Neural cell (in vitro differentiated cells): ENCODE measurements around the gene TMEM117. TPM values are rescaled to one million over a fixed set of nuclear protein-coding genes. Genes with fewer than 3 reads are reported as not detected.

ENCODE experiments used
- H2AFZ ChIP-seq: fragments of 200-600, 300-800 bp; sonication (generic), shearing (Covaris generic); 2 replicates; pipeline ENCODE4 v1.6.0; 2014; ENCODE audit warnings: low read depth, mild to moderate bottlenecking, antibody characterized with exemption, low read length, moderate library complexity
- H3F3A ChIP-seq: fragments of 200-600 bp; shearing (Covaris generic); 2 replicates; pipeline ENCODE4 v1.6.1; 2016; ENCODE audit warnings: mild to moderate bottlenecking, moderate library complexity, mixed read lengths, antibody characterized with exemption, low read length; ENCODE audit not compliant: insufficient read depth, poor library complexity, severe bottlenecking
- H3K27ac ChIP-seq: fragments of 200-600, 300-800 bp; sonication (generic), shearing (Covaris generic); 2 replicates; pipeline ENCODE4 v1.5.1; 2014; ENCODE audit warnings: mild to moderate bottlenecking, low read length, moderate library complexity
- H3K27me3 ChIP-seq: fragments of 300-800, 200-600 bp; sonication (generic), shearing (Covaris generic); 2 replicates; pipeline ENCODE4 v1.6.0; 2014; ENCODE audit warnings: mild to moderate bottlenecking, low read depth, low read length, moderate library complexity; ENCODE audit not compliant: insufficient read depth
- H3K36me3 ChIP-seq: fragments of 300-800, 200-600 bp; sonication (generic), shearing (Covaris generic); 2 replicates; pipeline ENCODE4 v1.5.1; 2014; ENCODE audit warnings: mild to moderate bottlenecking, antibody characterized with exemption, low read length, moderate library complexity; ENCODE audit not compliant: insufficient read depth
- H3K4me2 ChIP-seq: fragments of 300-800, 200-600 bp; sonication (generic), shearing (Covaris generic); 2 replicates; pipeline ENCODE4 v1.6.0; 2014; ENCODE audit warnings: mild to moderate bottlenecking, low read length
- H3K4me3 ChIP-seq: fragments of 300-800, 200-600 bp; sonication (generic), shearing (Covaris generic); 2 replicates; pipeline ENCODE4 v1.5.1; 2014; ENCODE audit warnings: mild to moderate bottlenecking, low read length, moderate library complexity
- H3K79me2 ChIP-seq: fragments of 200-600 bp; shearing (Covaris generic); replicated peaks from 2 replicates; pipeline ENCODE4 v1.6.0; 2014; ENCODE audit warnings: mild to moderate bottlenecking, low read length, moderate library complexity; ENCODE audit not compliant: insufficient read depth
- H3K9ac ChIP-seq: fragments of 300-800, 200-600 bp; sonication (generic), shearing (Covaris generic); 2 replicates; pipeline ENCODE4 v1.6.1; 2016; ENCODE audit warnings: mild to moderate bottlenecking, low read length, mixed read lengths
- H3K9me2 ChIP-seq: fragments of 200-600 bp; shearing (Covaris generic); 2 replicates; pipeline ENCODE4 v1.6.1; 2016; ENCODE audit warnings: mild to moderate bottlenecking, low read length, mixed read lengths; ENCODE audit not compliant: insufficient read depth
- H3K9me3 ChIP-seq: fragments of 200-600, 300-800 bp; sonication (generic), shearing (Covaris generic); 2 replicates; pipeline ENCODE4 v1.6.1; 2016; ENCODE audit warnings: mild to moderate bottlenecking, mixed run types, low read length, moderate library complexity, mixed read lengths
- H4K20me1 ChIP-seq: fragments of 200-600 bp; shearing (Covaris generic); 2 replicates; pipeline ENCODE4 v1.6.1; 2016; ENCODE audit warnings: mild to moderate bottlenecking, mixed run types; ENCODE audit not compliant: insufficient read depth
- CTCF ChIP-seq: fragments of 450-650 bp; IDR thresholded peaks from 2 replicates; pipeline ENCODE4 v1.5.1; 2014; ENCODE audit warnings: antibody characterized with exemption, mild to moderate bottlenecking, moderate library complexity; ENCODE audit not compliant: poor library complexity, severe bottlenecking
- EP300 ChIP-seq: fragments of 450-650 bp; conservative IDR thresholded peaks from 2 replicates; pipeline ENCODE4 v1.6.1; 2014; ENCODE audit warnings: antibody characterized with exemption, mild to moderate bottlenecking, moderate library complexity; ENCODE audit not compliant: poor library complexity, severe bottlenecking
- EZH2 ChIP-seq: fragments of 200-600, 300-800 bp; shearing (Covaris generic), sonication (generic); IDR thresholded peaks from 2 replicates; pipeline ENCODE4 v1.6.1; 2014; ENCODE audit warnings: antibody characterized with exemption, low read length, borderline replicate concordance, mild to moderate bottlenecking; ENCODE audit not compliant: insufficient read depth, poor library complexity, severe bottlenecking
- MXI1 ChIP-seq: fragments of 450-650 bp; conservative IDR thresholded peaks from 2 replicates; pipeline ENCODE4 v1.6.1; 2014; ENCODE audit warnings: antibody characterized with exemption, mild to moderate bottlenecking; ENCODE audit not compliant: poor library complexity, severe bottlenecking
- POLR2AphosphoS5 ChIP-seq: IDR thresholded peaks from 2 replicates; pipeline ENCODE4 v1.6.1; 2012
- RAD21 ChIP-seq: fragments of 450-650 bp; conservative IDR thresholded peaks from 2 replicates; pipeline ENCODE4 v1.6.1; 2014; ENCODE audit warnings: antibody characterized with exemption, mild to moderate bottlenecking, moderate library complexity
- REST ChIP-seq: IDR thresholded peaks from 2 replicates; pipeline ENCODE4 v1.6.1; 2012; ENCODE audit warnings: borderline replicate concordance
- SMC3 ChIP-seq: fragments of 450-650 bp; conservative IDR thresholded peaks from 2 replicates; pipeline ENCODE4 v1.6.1; 2014; ENCODE audit warnings: antibody characterized with exemption, mild to moderate bottlenecking, moderate library complexity; ENCODE audit not compliant: poor library complexity
- TAF1 ChIP-seq: IDR thresholded peaks from 2 replicates; pipeline ENCODE4 v1.6.1; 2012; ENCODE audit warnings: low read depth
- polyA plus RNA-seq: library from polyadenylated mRNA; depleted of rRNA; stranded (reverse); fragments of >200 nt; gene quantifications from 2 replicates; pipeline ENCODE4 v1.2.3, GENCODE V29; 2014

Gene TMEM117
- polyA plus RNA-seq, 1 donor from 2014 or later, result 5.3 TPM

GRCh38 chr12:43988838-43989560, 153.1 kb downstream of the TMEM117 start:
- H3F3A ChIP-seq, result no peaks in the 10 kb centered on the region
- H3K4me3 ChIP-seq, result no peak overlapping the region
- TF ChIP-seq EP300, result no peak
- no peak for TF ChIP-seq RAD21
- TF ChIP-seq POLR2AphosphoS5, result no peak
- no peak for TF ChIP-seq TAF1
- no peak for TF ChIP-seq EZH2
- no peak for TF ChIP-seq REST
- TF ChIP-seq MXI1, result no peak
- no peak for TF ChIP-seq CTCF
- no peak for TF ChIP-seq SMC3
- H3K79me2 ChIP-seq, result no peaks in the 10 kb centered on the region
- no peaks in the 10 kb centered on the region for H3K9me3 ChIP-seq
- no peak overlapping the region for H3K27ac ChIP-seq
- H3K4me2 ChIP-seq, result no peak overlapping the region
- no peak overlapping the region for H3K9ac ChIP-seq
- no peaks in the 10 kb centered on the region for H3K9me2 ChIP-seq
- no peaks in the 10 kb centered on the region for H3K27me3 ChIP-seq
- H4K20me1 ChIP-seq, result no peaks in the 10 kb centered on the region
- no peak overlapping the region for H2AFZ ChIP-seq
- H3K36me3 ChIP-seq, result no peaks in the 10 kb centered on the region

- no peak overlapping the region for H3K4me3 ChIP-seq
- no peaks in the 10 kb centered on the region for H3K27me3 ChIP-seq
- TF ChIP-seq EZH2, result no peak
- no peak for TF ChIP-seq POLR2AphosphoS5
- TF ChIP-seq SMC3, result no peak
- no peaks in the 10 kb centered on the region for H3F3A ChIP-seq
- H3K9me2 ChIP-seq, result no peaks in the 10 kb centered on the region
- no peak overlapping the region for H3K9ac ChIP-seq
- H2AFZ ChIP-seq, result no peak overlapping the region
- H4K20me1 ChIP-seq, result no peaks in the 10 kb centered on the region
- no peak overlapping the region for H3K27ac ChIP-seq
- H3K79me2 ChIP-seq, result no peaks in the 10 kb centered on the region
- H3K4me2 ChIP-seq, result no peak overlapping the region
- no peaks in the 10 kb centered on the region for H3K9me3 ChIP-seq
- H3K36me3 ChIP-seq, result no peaks in the 10 kb centered on the region
These were observed 157.0 kb downstream of the TMEM117 start for GRCh38 chr12:43992856-43993255.
